Central memory CD4-positive, alpha-beta T cell (primary cell): ENCODE results near the gene SH3BGRL2.
A peak's percentile ranks its signal among the peaks of the same experiment; 100 is the strongest.
"Not testable (repeated sequence)": the region's sequence is repeated elsewhere in the genome, so short reads cannot be mapped to it uniquely, and the experiment has no call there.

Experiments used
- DNase-seq: peaks from one replicate; pipeline ENCODE4 v3.0.0; 2022

SH3BGRL2 gene

DNA sequence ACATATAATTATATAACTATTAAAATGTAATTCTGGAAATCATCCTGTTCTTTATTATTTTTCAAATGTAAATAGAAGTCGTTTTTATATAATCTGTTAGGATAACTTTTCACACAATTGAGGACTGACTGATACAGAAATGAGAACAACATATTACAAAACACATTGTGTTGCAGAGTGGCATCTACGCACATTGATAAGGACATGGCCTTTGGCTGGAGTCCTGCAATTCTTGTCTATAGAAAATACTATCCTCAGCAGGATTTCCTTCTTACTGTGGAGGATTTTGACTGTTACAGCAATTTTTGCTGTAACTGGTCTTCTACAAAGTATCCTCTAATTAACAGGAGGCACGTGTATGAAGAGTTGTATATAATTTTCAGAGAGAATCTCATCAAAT lies 19.8 kb downstream of the SH3BGRL2 start:
- no peak for DNase-seq

GRCh38 chr6:79656134-79656533 lies 25.0 kb downstream of the SH3BGRL2 start:
- no peak for DNase-seq

DNA sequence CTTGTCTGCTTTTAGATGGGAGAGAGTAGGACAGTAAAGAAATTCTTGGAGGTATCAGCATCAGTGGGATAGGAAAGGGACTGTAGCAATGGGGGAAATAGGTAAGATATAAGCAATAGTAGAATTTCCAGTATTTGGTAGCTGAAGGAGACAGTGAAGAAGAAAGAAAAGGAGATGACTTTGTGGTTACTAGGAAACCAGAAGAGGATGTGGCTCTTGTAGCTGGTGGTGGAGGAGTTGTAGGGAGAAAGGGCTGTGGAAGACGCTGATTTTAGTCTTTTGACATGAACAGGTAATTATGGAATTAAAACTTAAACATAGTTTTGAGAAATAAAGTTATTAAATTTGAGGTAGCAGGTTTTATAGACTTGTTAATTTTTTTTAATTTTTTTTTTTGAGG lies 26.1 kb downstream of the SH3BGRL2 start:
- no peak for DNase-seq

GRCh38 chr6:79663655-79664054 lies 32.5 kb downstream of the SH3BGRL2 start:
- DNase-seq = not testable (repeated sequence)

- DNase-seq = no peak
Measured at GRCh38 chr6:79665725-79666551, 34.8 kb downstream of the SH3BGRL2 start.

- DNase-seq = no peak
Measured at GRCh38 chr6:79666634-79667033, 35.5 kb downstream of the SH3BGRL2 start.

DNA sequence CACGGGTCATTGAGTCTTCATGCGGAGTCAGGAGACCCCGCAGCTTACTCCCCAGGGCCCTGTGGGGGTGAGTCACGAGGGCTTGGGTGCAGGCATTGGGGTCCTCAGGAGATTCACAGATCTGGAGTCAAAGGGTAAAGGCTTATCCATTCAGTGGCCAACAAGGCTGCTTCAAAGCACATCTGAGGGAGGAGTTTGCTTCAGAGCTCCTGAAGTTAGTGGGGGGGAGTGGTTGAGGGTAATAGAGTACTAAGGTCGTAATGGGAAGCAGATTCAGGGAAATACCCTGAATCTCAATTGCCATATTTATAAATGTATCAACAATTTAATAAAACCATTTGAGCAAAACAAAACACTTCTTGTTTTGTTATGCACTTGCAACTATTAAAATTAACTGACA lies 37.3 kb downstream of the SH3BGRL2 start:
- DNase-seq = no peak

DNA sequence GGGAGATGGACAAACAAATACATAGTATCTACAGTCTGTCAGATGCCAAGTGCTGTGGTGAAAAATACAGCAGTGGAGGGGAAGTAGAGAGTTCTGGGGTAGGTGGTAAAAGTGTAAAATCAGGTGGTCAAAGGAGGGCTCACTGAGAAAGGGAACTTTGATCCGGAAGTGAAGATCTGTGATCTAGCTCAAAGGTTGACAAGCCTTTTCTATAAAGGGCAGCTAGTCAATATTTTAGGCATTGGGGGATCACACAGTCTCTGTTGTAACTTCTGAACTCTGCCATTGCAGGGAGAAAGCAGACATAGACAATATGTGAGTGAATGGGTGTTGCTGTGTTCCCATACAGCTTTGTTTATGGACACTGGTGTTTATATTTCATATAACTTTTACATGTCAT lies 38.6 kb downstream of the SH3BGRL2 start:
- DNase-seq = no peak

DNA sequence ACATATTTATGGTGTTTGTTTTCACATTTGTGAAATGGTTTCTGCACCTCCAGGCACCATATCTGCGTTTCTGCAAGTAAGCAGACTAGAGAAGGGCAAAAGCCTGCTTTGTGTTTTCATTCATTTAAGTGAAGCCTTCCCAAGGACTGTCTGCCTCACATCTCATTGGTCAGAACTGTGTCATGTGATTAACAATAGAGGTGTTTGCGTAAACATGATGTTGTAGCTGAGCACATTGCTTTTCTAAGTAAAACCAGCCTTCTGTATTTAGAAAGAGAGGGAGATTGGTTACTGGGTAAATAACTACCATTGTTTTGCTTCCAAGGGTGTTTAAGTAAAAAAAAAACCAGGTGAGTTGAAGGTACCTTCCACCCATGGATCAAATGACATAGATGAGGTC lies 39.7 kb downstream of the SH3BGRL2 start:
- no peak for DNase-seq

DNA sequence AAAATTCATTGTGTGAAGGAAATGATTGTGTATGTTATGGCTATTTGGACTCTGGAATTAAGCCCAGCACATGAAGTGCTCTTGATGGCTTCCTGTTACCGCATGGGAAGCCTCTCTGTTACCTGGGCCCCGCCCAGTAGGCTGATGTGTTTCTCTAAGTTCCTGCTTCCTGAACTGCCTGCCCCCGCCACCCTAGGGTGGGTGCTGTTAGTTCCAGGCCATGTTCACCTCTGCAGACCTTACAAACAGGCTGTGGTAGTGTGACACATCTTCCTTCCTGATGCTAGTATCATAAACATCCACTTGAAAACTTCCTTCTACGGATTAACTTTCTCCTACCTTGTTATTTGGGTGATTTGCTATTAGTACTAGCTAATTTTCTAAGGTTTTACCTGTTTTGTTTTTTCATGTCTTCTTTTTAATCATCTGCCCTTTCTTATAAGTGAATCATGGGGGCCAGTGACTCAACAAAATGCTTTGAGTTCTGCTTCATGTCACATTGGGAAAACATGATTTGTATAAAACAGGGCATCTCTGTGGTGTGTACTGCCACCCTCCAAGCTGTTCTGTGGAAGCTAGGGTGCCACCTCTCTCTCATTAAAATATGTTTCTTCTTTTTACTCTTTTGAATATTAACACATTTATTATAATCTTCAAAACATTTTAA lies 40.6 kb downstream of the SH3BGRL2 start:
- DNase-seq = peak; percentile 14

DNA sequence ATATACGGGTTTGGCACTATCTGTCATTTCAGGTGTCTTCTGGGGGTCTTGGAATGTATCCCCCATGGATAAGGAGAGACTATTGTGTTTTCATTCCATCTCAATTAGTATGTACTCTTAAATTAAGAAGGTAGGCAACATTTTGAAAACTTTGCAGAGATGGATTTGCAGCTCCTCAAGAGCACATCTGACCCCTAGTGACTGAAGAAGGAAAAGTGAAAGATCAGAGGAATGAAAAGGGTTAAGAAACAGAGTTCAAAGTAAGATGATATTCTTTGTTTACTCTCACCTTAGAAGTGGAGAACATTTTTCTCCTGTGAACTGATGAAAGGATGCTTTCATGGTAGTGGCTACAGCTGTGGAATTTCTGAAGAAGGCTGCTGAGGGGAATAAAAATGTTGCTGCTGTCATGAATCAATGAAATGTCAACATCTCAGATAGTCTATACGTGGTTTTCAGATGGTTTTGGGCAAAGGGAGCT lies 41.5 kb downstream of the SH3BGRL2 start:
- DNase-seq = no peak

DNA sequence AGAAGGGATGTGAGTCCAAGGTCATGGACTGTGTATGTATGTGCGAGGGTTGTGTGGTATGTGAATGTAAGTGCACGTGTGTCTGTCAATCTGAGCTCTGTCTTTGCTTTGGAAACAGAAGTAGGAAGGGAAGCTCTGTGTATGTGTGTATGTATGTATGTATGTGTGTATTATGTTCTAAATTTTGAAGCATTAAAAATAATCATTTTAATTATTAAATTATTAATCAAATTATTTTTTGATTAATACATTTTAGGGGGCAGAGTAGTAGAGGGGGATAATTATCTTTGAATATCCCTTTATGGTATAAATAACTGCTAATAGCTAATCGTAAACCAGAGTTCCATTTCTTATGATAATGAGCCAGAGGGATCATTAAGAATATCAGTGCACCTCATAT lies 42.8 kb downstream of the SH3BGRL2 start:
- DNase-seq = no peak

- no peak for DNase-seq
Measured at GRCh38 chr6:79676785-79677736, 45.9 kb downstream of the SH3BGRL2 start.

DNA sequence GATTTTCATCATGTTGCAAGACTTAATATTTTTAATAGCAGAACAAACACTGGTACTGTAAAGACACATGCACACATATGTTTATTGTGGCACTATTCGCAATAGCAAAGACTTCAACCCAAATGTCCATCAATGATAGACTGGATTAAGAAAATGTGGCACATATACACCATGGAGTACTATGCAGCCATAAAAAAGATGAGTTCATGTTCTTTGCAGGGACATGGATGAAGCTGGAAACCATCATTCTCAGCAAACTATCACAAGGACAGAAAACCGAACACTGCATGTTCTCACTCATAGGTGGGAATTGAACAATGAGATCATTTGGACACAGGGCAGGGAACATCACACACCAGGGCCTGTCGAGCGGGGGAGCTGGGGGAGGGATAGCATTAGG lies 51.6 kb downstream of the SH3BGRL2 start:
- DNase-seq = not testable (repeated sequence)

- DNase-seq = no peak
Measured at GRCh38 chr6:79684876-79685275, 53.7 kb downstream of the SH3BGRL2 start.

- DNase-seq = no peak
Measured at GRCh38 chr6:79686707-79687309, 55.7 kb downstream of the SH3BGRL2 start.

GRCh38 chr6:79687759-79688158 lies 56.6 kb downstream of the SH3BGRL2 start:
- DNase-seq = no peak

- no peak for DNase-seq
Measured at GRCh38 chr6:79694156-79694555, 63.0 kb downstream of the SH3BGRL2 start.

- no peak for DNase-seq
Measured at GRCh38 chr6:79694623-79695343, 63.7 kb downstream of the SH3BGRL2 start.

GRCh38 chr6:79697430-79697829 lies 66.3 kb downstream of the SH3BGRL2 start:
- DNase-seq = no peak

GRCh38 chr6:79699606-79700005 lies 68.5 kb downstream of the SH3BGRL2 start:
- no peak for DNase-seq

GRCh38 chr6:79702691-79703090 lies 71.6 kb downstream of the SH3BGRL2 start:
- DNase-seq = no peak
